ENCODE results near the gene EPC2.

The EPC2 gene

GRCh38 chr2:148810081-148810480, 165.5 kb downstream of the EPC2 start:
- H3K27ac ChIP-seq: no peak overlapping the region
- no peak for DNase-seq (ENCODE audit: low spot score)
- no peak overlapping the region for H3K4me3 ChIP-seq
- no peak for TF ChIP-seq CTCF (IDR thresholded peaks at IDR 0.05)

- DNase-seq (ENCODE audit: low spot score): no peak
- Histone ChIP-seq H3K27ac (no peak overlapping the region), H3K4me3 (no peak overlapping the region)
- TF ChIP-seq CTCF (IDR thresholded peaks at IDR 0.05): no peak
Measured at GRCh38 chr2:148812306-148812705, 167.8 kb downstream of the EPC2 start.

- no peak for DNase-seq (ENCODE audit: low spot score)
- no peak for TF ChIP-seq CTCF (IDR thresholded peaks at IDR 0.05)
- Histone ChIP-seq H3K27ac (no peak overlapping the region), H3K4me3 (no peak overlapping the region)
Measured at GRCh38 chr2:148813603-148814065, 169.1 kb downstream of the EPC2 start.

- no peak for TF ChIP-seq CTCF (IDR thresholded peaks at IDR 0.05)
- no peak for DNase-seq (ENCODE audit: low spot score)
- H3K4me3 ChIP-seq: peak overlapping the region; percentile 42
- H3K27ac ChIP-seq: no peak overlapping the region
Measured at GRCh38 chr2:148814143-148814859, 169.8 kb downstream of the EPC2 start.

GRCh38 chr2:148814860-148815419, 170.4 kb downstream of the EPC2 start:
- Histone ChIP-seq H3K4me3 (peak overlapping the region; percentile 42), H3K27ac (no peak overlapping the region)
- no peak for TF ChIP-seq CTCF (IDR thresholded peaks at IDR 0.05)
- DNase-seq (ENCODE audit: low spot score): no peak

- no peak overlapping the region for H3K27ac ChIP-seq
- no peak overlapping the region for H3K4me3 ChIP-seq
- no peak for DNase-seq (ENCODE audit: low spot score)
- TF ChIP-seq CTCF (IDR thresholded peaks at IDR 0.05): no peak
Measured at GRCh38 chr2:148816176-148816575, 171.6 kb downstream of the EPC2 start.

- Histone ChIP-seq H3K27ac (no peak overlapping the region), H3K4me3 (peak overlapping the region; percentile 60)
- no peak for TF ChIP-seq CTCF (IDR thresholded peaks at IDR 0.05)
Measured at GRCh38 chr2:148817210-148817708, 172.7 kb downstream of the EPC2 start.

More at GRCh38 chr2:148817210-148817708, 172.7 kb downstream of the EPC2 start:
- DNase-seq (ENCODE audit: low spot score): no peak

All from coronary artery (tissue), 2 donors.